Vagina (tissue), 2 donors: ENCODE data around the gene XAGE2. TPM values are rescaled to one million over a fixed set of nuclear protein-coding genes. Genes with fewer than 3 reads are reported as not detected.

Experiments
- DNase-seq, 2 donors: peaks; one replicate each; pipeline ENCODE4 v3.0.0-alpha.2; 2017; ENCODE audit errors: extremely low spot score in 2 of 2
- H3K27ac ChIP-seq: fragments of 200-600 bp; sonication (generic); one replicate; pipeline ENCODE4 v1.5.1; 2019
- H3K27me3 ChIP-seq: fragments of 200-600 bp; sonication (generic); one replicate; pipeline ENCODE4 v1.5.1; 2019
- H3K36me3 ChIP-seq, 2 donors: fragments of 200-600 bp; sonication (generic); one replicate each; pipeline ENCODE4 v1.5.1; 2017 to 2019
- H3K4me1 ChIP-seq: fragments of 200-600 bp; sonication (generic); one replicate; pipeline ENCODE4 v1.5.1; 2019
- H3K4me3 ChIP-seq, 2 donors: fragments of 200-600 bp; sonication (generic); 1 replicate in 1 of 2; 2 replicates in 1 of 2; pipeline ENCODE4 v1.5.1; 2016 to 2019
- H3K9me3 ChIP-seq: fragments of 200-600 bp; sonication (generic); one replicate; pipeline ENCODE4 v1.5.1; 2019
- POLR2A ChIP-seq, 2 donors: fragments of 450-650 bp; IDR thresholded peaks; one replicate each; pipeline ENCODE4 v1.6.1; 2017; ENCODE audit warnings: antibody characterized with exemption in 2 of 2, mild to moderate bottlenecking in 2 of 2, moderate library complexity in 2 of 2
- POLR2AphosphoS5 ChIP-seq, 2 donors: sonication (generic); formaldehyde crosslinking; IDR thresholded peaks; one replicate each; pipeline ENCODE4 v1.9.0; 2017; ENCODE audit warnings: antibody characterized with exemption in 2 of 2, mild to moderate bottlenecking in 2 of 2, low read depth in 1 of 2; ENCODE audit not compliant: insufficient read depth in 1 of 2
- intact Hi-C: fragments of 100-400 bp; cut with DNase I; formaldehyde crosslinking; loops from one replicate; pipeline ENCODE4 v1.15.1; 2023
- microRNA-seq: library from miRNA; unstranded; fragments of <30 nt; microRNA quantifications from one replicate; pipeline ENCODE4, GENCODE V29; 2017; ENCODE audit warnings: borderline number of aligned reads, borderline replicate concordance
- small RNA-seq: library from RNA; depleted of rRNA; stranded (forward); fragments of <200 nt; gene quantifications from one replicate; pipeline ENCODE3, GENCODE V24; 2016
- total RNA-seq: library from RNA; depleted of rRNA; stranded (reverse); fragments of >200 nt; gene quantifications from one replicate; pipeline ENCODE4 v1.2.3, GENCODE V29; 2016
- TF ChIP-seq, protein P1 (sequence below), 3 experiments: fragments of 450-650 bp in 2 of 3; fragments of 200-600 bp in 1 of 3; sonication (generic) in 1 of 3; IDR thresholded peaks; one replicate each; pipeline ENCODE4 v1.5.1; 2017 to 2019; ENCODE audit warnings: antibody characterized with exemption in 3 of 3, mild to moderate bottlenecking in 2 of 3, moderate library complexity in 2 of 3

XAGE2 gene
- total RNA-seq, 1 donor from 2014 or later, result not detected

DNA sequence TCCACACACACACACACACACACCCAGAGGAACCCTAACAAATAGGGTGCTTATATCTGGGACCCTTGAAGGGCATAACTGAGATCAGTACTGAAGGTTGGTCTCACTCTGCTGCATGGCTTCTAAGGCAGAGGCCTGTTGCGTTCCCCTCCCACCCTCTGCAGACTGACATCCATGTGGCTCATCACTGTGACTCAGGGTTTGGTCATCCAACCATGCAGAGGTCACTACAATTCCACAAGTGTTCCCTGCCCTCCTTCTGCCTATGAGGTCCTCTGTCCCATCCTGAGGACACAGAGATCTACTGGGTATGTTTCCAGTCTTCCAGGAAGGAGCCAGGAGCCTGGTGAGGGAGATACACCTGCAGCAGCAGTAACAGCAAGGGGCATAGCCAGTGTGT, 55.8 kb downstream of the XAGE2 start:
- intact Hi-C loops, result no loop called here
- H3K27ac ChIP-seq, result no peak overlapping the region

More for the DNA sequence above, 55.8 kb downstream of the XAGE2 start:
- Histone ChIP-seq H3K27me3 (no peaks in the 10 kb centered on the region), H3K4me1 (no peaks in the 10 kb centered on the region), H3K9me3 (no peaks in the 10 kb centered on the region), H3K4me3 (no peak overlapping the region), H3K36me3 (no peaks in the 10 kb centered on the region)
- DNase-seq, result no peak
- TF ChIP-seq, protein P1, sequence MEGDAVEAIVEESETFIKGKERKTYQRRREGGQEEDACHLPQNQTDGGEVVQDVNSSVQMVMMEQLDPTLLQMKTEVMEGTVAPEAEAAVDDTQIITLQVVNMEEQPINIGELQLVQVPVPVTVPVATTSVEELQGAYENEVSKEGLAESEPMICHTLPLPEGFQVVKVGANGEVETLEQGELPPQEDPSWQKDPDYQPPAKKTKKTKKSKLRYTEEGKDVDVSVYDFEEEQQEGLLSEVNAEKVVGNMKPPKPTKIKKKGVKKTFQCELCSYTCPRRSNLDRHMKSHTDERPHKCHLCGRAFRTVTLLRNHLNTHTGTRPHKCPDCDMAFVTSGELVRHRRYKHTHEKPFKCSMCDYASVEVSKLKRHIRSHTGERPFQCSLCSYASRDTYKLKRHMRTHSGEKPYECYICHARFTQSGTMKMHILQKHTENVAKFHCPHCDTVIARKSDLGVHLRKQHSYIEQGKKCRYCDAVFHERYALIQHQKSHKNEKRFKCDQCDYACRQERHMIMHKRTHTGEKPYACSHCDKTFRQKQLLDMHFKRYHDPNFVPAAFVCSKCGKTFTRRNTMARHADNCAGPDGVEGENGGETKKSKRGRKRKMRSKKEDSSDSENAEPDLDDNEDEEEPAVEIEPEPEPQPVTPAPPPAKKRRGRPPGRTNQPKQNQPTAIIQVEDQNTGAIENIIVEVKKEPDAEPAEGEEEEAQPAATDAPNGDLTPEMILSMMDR (IDR thresholded peaks at IDR 0.05), result no peak
- TF ChIP-seq POLR2A (IDR thresholded peaks at IDR 0.05) (no peak), POLR2AphosphoS5 (IDR thresholded peaks at IDR 0.05; ENCODE audit: insufficient read depth in 1 of 2, low read depth in 1 of 2) (no peak)

Small RNAs within 50 kb of the gene (microRNA-seq; reads per million reads assigned to microRNA genes)
- gene MIR8088, result not detected

Small RNAs within 50 kb of the gene (small RNA-seq; reads per million reads assigned to genes)
- gene MIR8088, result not detected

Other genes starting within 250 kb of the XAGE2 start
- gene MAGED4, start 184.1 kb upstream of the XAGE2 start, total RNA-seq, result 2.7 TPM
- gene XAGE1A, start 126.8 kb downstream of the XAGE2 start, total RNA-seq, result not detected
- gene XAGE1B, start 148.0 kb downstream of the XAGE2 start, total RNA-seq, result not detected